Measurements from ENCODE around the gene GSTK1. TPM values are rescaled to one million over a fixed set of nuclear protein-coding genes. Genes with fewer than 3 reads are reported as not detected.

GSTK1 gene
- total RNA-seq, 2 experiments from 2014 or later, result 254 to 255 TPM

DNA sequence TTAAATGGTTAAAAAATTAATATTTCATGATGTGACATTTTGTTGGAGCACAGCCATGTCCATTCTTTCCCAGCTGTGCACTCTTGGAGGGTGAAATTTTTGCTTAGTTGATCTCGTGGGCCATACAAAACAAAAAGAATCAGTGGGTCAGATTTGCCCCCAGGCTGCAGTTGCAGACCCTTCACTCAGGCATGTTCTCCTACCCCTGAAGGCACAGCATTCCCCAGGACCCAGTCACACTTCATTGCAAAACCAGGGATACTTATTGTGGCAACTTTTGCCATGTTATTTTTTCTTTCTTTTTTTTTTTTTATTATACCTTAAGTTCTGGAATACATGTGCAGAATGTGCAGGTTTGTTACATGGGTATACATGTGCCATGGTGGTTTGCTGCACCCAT is 35.4 kb upstream of the GSTK1 start:
- Mint-ChIP-seq H3K9me3 (ENCODE audit: insufficient read depth) (no peaks in the 10 kb centered on the region), H3K36me3 (ENCODE audit: low read depth) (no peaks in the 10 kb centered on the region), H3K4me3 (no peak overlapping the region), H3K4me1 (ENCODE audit: low read depth) (no peaks in the 10 kb centered on the region), H3K27ac (no peak overlapping the region), H3K27me3 (ENCODE audit: low read depth) (peaks cover 19% of the 10 kb centered on the region)
- ChIA-PET POLR2A (no interaction called here), CTCF (interaction anchor here (1.7 kb wide), 1 partner anchor 13 kb away, joined by 7 read pairs; no protein-coding TSS in a partner anchor)
- no peak for DNase-seq
- ATAC-seq, result no peak

DNA sequence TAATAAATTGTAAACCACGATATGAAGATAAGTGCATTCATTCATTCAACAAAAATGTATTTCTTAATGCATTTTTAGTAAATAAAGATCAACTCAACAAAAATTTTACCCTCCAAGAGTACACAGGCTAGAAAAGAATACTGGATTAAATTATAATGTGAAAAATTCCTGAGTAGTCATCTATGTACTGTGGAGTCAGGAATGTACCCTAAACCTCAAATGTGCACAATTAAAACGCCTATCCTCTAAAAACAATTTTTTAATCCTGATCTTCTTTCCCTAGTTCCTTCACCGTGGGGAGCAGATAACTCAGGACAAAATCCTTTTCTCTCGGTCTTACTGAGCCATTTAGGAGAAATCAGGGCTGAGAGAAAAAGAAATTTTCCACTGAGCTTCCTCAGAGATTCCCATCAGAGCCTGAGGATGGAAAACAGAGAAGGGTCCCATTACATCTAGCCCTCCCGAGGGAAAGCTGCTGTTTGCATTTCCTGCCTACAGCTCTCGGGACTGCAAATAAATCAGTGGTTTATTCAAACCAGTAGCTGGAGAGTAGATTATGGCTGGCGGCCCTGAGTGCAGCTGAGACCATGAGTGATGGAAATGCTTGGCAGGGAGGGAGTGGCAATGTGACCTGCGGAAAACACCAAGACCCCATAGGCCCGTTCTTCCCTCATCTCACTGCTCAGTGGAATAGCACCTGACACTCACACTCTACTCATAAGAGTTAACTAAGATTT is 34.0 kb upstream of the GSTK1 start:
- ChIA-PET POLR2A (no interaction called here), CTCF (interaction anchor here (1.2 to 1.7 kb wide), 2 partner anchors 11 to 14 kb away, joined by 5 to 7 read pairs (median 6); no protein-coding TSS in a partner anchor)
- Mint-ChIP-seq H3K4me3 (no peak overlapping the region), H3K9me3 (ENCODE audit: insufficient read depth) (no peaks in the 10 kb centered on the region), H3K4me1 (ENCODE audit: low read depth) (no peaks in the 10 kb centered on the region), H3K36me3 (ENCODE audit: low read depth) (no peaks in the 10 kb centered on the region), H3K27me3 (ENCODE audit: low read depth) (peaks cover 17% of the 10 kb centered on the region), H3K27ac (no peak overlapping the region)
- ATAC-seq (no peak), DNase-seq (no peak)

- ATAC-seq (no peak), DNase-seq (no peak)
- H3K36me3 Mint-ChIP-seq (ENCODE audit: low read depth), result no peaks in the 10 kb centered on the region
- ChIA-PET POLR2A (no interaction called here), CTCF (interaction anchor here (1.2 to 2.1 kb wide), 3 partner anchors 9 to 16 kb away, joined by 5 to 8 read pairs (median 6); no protein-coding TSS in a partner anchor)
- no peak overlapping the region for H3K4me3 Mint-ChIP-seq
- no peak overlapping the region for H3K27ac Mint-ChIP-seq
- no peaks in the 10 kb centered on the region for H3K4me1 Mint-ChIP-seq (ENCODE audit: low read depth)
- peaks cover 25% of the 10 kb centered on the region for H3K27me3 Mint-ChIP-seq (ENCODE audit: low read depth)
- H3K9me3 Mint-ChIP-seq (ENCODE audit: insufficient read depth), result peaks cover 7% of the 10 kb centered on the region
Measured at GRCh38 chr7:143230602-143231457, 32.4 kb upstream of the GSTK1 start.

DNA sequence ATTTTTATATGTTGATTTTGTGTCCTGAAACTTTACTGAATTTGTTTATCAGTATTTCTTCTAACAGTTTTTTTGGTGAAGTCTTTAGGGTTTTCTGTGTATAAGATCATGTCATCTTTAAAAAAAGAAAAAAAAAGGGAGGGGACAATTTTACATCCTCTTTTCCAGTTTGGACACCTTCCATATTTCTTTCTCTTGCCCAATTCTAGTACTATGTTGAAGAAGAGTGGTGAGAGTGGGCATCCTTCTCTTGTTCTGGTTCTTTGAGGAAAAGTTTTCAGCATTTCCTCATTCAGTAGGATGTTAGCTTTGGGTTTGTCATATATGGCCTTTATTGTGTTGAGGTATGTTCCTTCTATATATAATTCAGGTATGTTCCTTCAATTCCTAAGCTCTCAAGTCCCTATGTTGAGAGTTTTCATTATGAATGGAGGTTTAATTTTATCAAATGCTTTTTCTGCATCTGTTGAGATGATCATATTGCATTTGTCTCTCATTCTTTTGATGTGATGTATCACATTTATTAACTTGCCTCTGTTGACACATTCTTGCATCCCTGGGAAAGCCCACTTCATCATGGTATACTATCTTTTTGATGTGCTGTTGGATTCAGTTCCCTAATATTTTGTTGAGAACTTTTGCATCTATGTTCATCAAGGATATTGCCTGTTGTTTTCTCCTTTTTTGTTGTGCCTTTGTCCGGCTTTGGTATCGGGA is 29.3 kb upstream of the GSTK1 start:
- POLR2A ChIA-PET, result no interaction called here
- ATAC-seq, result no peak
- H3K36me3 Mint-ChIP-seq (ENCODE audit: low read depth), result peaks cover 5% of the 10 kb centered on the region
- H3K4me3 Mint-ChIP-seq, result no peak overlapping the region
- no peak for DNase-seq
- peaks cover 33% of the 10 kb centered on the region for H3K27me3 Mint-ChIP-seq (ENCODE audit: low read depth)
- H3K27ac Mint-ChIP-seq, result no peak overlapping the region
- peaks cover 23% of the 10 kb centered on the region for H3K9me3 Mint-ChIP-seq (ENCODE audit: insufficient read depth)
- CTCF ChIA-PET, result no interaction called here
- no peaks in the 10 kb centered on the region for H3K4me1 Mint-ChIP-seq (ENCODE audit: low read depth)

- Mint-ChIP-seq H3K4me3 (no peak overlapping the region), H3K27ac (no peak overlapping the region), H3K4me1 (ENCODE audit: low read depth) (no peaks in the 10 kb centered on the region), H3K36me3 (ENCODE audit: low read depth) (peaks cover 5% of the 10 kb centered on the region), H3K27me3 (ENCODE audit: low read depth) (peaks cover 34% of the 10 kb centered on the region), H3K9me3 (ENCODE audit: insufficient read depth) (peaks cover 23% of the 10 kb centered on the region)
- POLR2A ChIA-PET, result no interaction called here
- DNase-seq (no peak), ATAC-seq (no peak)
- CTCF ChIA-PET, result interaction anchor here (0.8 kb wide), 1 partner anchor 70 kb away, joined by 3 read pairs; no protein-coding TSS in a partner anchor
Measured at GRCh38 chr7:143234533-143234875, 28.7 kb upstream of the GSTK1 start.

DNA sequence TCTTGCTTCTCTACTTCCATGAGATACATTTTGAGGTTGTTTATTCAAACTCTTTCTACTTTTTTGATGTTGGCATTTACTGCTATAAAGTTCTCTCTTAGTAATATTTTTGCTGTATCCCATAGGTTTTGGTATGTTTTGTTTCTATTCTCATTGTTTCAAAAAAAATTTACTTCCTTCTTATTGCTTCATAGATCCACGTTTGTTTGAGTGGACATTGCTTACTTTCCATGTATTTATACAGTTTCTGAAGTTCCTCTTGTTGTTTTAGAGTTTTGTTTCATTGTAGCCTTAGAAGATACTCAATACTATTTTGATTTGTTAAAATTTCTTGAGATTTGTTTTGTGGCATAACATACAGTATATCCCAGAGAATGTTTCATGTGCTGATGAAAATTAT is 27.7 kb upstream of the GSTK1 start:
- H3K4me1 Mint-ChIP-seq (ENCODE audit: low read depth), result peaks cover 5% of the 10 kb centered on the region
- no peak overlapping the region for H3K4me3 Mint-ChIP-seq
- peaks cover 34% of the 10 kb centered on the region for H3K27me3 Mint-ChIP-seq (ENCODE audit: low read depth)
- H3K27ac Mint-ChIP-seq, result no peak overlapping the region
- ChIA-PET CTCF (interaction anchor here (0.8 to 1.9 kb wide), 2 partner anchors 21 to 69 kb away, joined by 3 to 6 read pairs; no protein-coding TSS in a partner anchor), POLR2A (no interaction called here)
- peaks cover 5% of the 10 kb centered on the region for H3K36me3 Mint-ChIP-seq (ENCODE audit: low read depth)
- H3K9me3 Mint-ChIP-seq (ENCODE audit: insufficient read depth), result peaks cover 23% of the 10 kb centered on the region
- DNase-seq, result no peak
- ATAC-seq, result no peak

- ATAC-seq (no peak), DNase-seq (no peak)
- ChIA-PET CTCF (interaction anchor here (0.7 to 1.9 kb wide), 7 partner anchors 16 to 258 kb away, joined by 3 to 8 read pairs (median 4); no protein-coding TSS in a partner anchor), POLR2A (no interaction called here)
- H3K36me3 Mint-ChIP-seq (ENCODE audit: low read depth), result peaks cover 5% of the 10 kb centered on the region
- H3K4me1 Mint-ChIP-seq (ENCODE audit: low read depth), result peaks cover 11% of the 10 kb centered on the region
- H3K27me3 Mint-ChIP-seq (ENCODE audit: low read depth), result peaks cover 34% of the 10 kb centered on the region
- peaks cover 23% of the 10 kb centered on the region for H3K9me3 Mint-ChIP-seq (ENCODE audit: insufficient read depth)
- H3K27ac Mint-ChIP-seq, result no peak overlapping the region
- no peak overlapping the region for H3K4me3 Mint-ChIP-seq
Measured at GRCh38 chr7:143236408-143236990, 26.7 kb upstream of the GSTK1 start.

- POLR2A ChIA-PET, result no interaction called here
- no peak for ATAC-seq
- Mint-ChIP-seq H3K27ac (no peak overlapping the region), H3K4me3 (no peak overlapping the region), H3K36me3 (ENCODE audit: low read depth) (peaks cover 5% of the 10 kb centered on the region), H3K4me1 (ENCODE audit: low read depth) (peaks cover 14% of the 10 kb centered on the region), H3K9me3 (ENCODE audit: insufficient read depth) (peaks cover 23% of the 10 kb centered on the region), H3K27me3 (ENCODE audit: low read depth) (peaks cover 29% of the 10 kb centered on the region)
- DNase-seq, result no peak
- CTCF ChIA-PET, result interaction anchor here (1.0 to 1.7 kb wide), 5 partner anchors 17 to 179 kb away, joined by 3 to 8 read pairs (median 4); no protein-coding TSS in a partner anchor
Measured at GRCh38 chr7:143237366-143237765, 25.9 kb upstream of the GSTK1 start.

DNA sequence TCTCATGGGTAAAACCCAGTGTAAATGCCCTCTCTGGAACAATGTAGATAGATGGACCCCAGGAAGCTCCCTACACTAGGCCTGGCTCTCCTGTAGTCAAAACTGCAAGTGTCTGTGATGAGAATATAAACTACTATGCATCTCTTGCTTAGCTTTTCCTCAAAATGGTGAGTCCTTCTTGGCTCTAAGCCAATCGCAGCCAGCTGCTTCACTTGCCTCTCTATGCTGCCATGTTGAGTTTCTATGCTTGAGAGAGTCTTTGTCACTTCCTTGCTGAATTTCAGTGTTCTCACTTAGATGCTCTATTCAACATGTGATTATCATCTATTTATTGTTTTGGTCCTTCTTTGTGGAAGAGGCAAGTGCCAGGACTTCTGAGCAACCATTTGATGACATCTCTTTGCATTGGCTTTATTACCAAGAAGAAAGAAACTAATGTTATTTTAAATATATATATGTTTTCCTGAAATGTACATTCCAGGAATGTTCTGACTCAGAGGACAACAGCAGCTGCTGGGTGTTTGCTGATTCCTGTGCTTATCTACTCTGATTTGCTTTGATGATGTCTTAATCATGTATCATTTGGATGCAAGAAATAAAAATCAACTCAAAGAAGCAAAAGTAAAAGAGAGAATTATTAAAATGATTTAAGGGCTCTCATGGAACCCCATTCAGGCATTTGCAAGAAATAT is 24.8 kb upstream of the GSTK1 start:
- peaks cover 5% of the 10 kb centered on the region for H3K36me3 Mint-ChIP-seq (ENCODE audit: low read depth)
- peaks cover 23% of the 10 kb centered on the region for H3K9me3 Mint-ChIP-seq (ENCODE audit: insufficient read depth)
- H3K27me3 Mint-ChIP-seq (ENCODE audit: low read depth), result peaks cover 21% of the 10 kb centered on the region
- CTCF ChIA-PET, result interaction anchor here (1.3 to 8.5 kb wide), 7 partner anchors 20 to 178 kb away, joined by 3 to 274 read pairs (median 54); partner anchors contain the start of gene GSTK1
- DNase-seq, result no peak
- no peak for ATAC-seq
- POLR2A ChIA-PET, result no interaction called here
- peaks cover 18% of the 10 kb centered on the region for H3K4me1 Mint-ChIP-seq (ENCODE audit: low read depth)
- no peak overlapping the region for H3K4me3 Mint-ChIP-seq
- no peak overlapping the region for H3K27ac Mint-ChIP-seq

GRCh38 chr7:143239813-143240212 is 23.4 kb upstream of the GSTK1 start:
- Mint-ChIP-seq H3K36me3 (ENCODE audit: low read depth) (peaks cover 8% of the 10 kb centered on the region), H3K4me3 (no peak overlapping the region), H3K27me3 (ENCODE audit: low read depth) (peaks cover 15% of the 10 kb centered on the region), H3K4me1 (ENCODE audit: low read depth) (peaks cover 31% of the 10 kb centered on the region), H3K9me3 (ENCODE audit: insufficient read depth) (peaks cover 23% of the 10 kb centered on the region), H3K27ac (no peak overlapping the region)
- ChIA-PET POLR2A (interaction anchor here (0.6 to 2.4 kb wide), 5 partner anchors 24 to 57 kb away, joined by 3 to 18 read pairs (median 4); partner anchors contain the start of genes CASP2 and GSTK1), CTCF (interaction anchor here (0.8 to 8.5 kb wide), 45 partner anchors 8 to 888 kb away, joined by 3 to 274 read pairs (median 10); partner anchors contain the start of genes CASP2, EPHA1, GSTK1 and TAS2R40)
- no peak for DNase-seq
- ATAC-seq, result no peak

All from activated CD8-positive, alpha-beta T cell treated with anti-CD3 and anti-CD28 coated beads, Interleukin-2, amount 10 ng/mL, durations not matched to agents 7 days and 5 days (primary cell).